Peyer's patch (tissue), 4 donors: ENCODE data around the gene CBX8. TPM values are rescaled to one million over a fixed set of nuclear protein-coding genes. Genes with fewer than 3 reads are reported as not detected.
A peak's percentile ranks its signal among the peaks of the same experiment; 100 is the strongest.

Experiments
- DNase-seq, 3 donors: peaks; one replicate each; pipeline ENCODE4 v3.0.0-alpha.2; 2017 to 2019
- H3K27ac ChIP-seq, 4 donors: fragments of 200-600 bp; sonication (generic); one replicate each; pipeline ENCODE4 v1.5.1; 2016 to 2019
- H3K27me3 ChIP-seq, 2 donors: fragments of 200-600 bp; sonication (generic); one replicate each; pipeline ENCODE4 v1.5.1; 2019
- H3K36me3 ChIP-seq, 3 donors: fragments of 200-600 bp; sonication (generic); one replicate each; pipeline ENCODE4 v1.5.1; 2016 to 2019
- H3K4me1 ChIP-seq, 4 donors: fragments of 200-600 bp; sonication (generic); one replicate each; pipeline ENCODE4 v1.5.1; 2016 to 2019
- H3K4me3 ChIP-seq, 4 donors: fragments of 200-600 bp; sonication (generic); 1 replicate in 3 of 4; 2 replicates in 1 of 4; pipeline ENCODE4 v1.5.1; 2016 to 2019; ENCODE audit warnings: mild to moderate bottlenecking in 1 of 4
- H3K9me3 ChIP-seq, 4 donors: fragments of 200-600 bp; sonication (generic); one replicate each; pipeline ENCODE4 v1.5.1; 2016 to 2019; ENCODE audit warnings: mild to moderate bottlenecking in 1 of 4
- CTCF ChIP-seq, 6 experiments: fragments of 450-650 bp in 4 of 6; fragments of 200-600 bp in 2 of 6; sonication (generic) in 1 of 6; IDR thresholded peaks; one replicate each; pipeline ENCODE4 v1.5.1; 2017 to 2019; ENCODE audit warnings: antibody characterized with exemption in 6 of 6, mild to moderate bottlenecking in 3 of 6, moderate library complexity in 1 of 6
- POLR2A ChIP-seq, 2 donors: fragments of 450-650 bp; IDR thresholded peaks; one replicate each; pipeline ENCODE4 v1.5.1; 2017; ENCODE audit warnings: antibody characterized with exemption in 2 of 2, mild to moderate bottlenecking in 2 of 2, moderate library complexity in 2 of 2
- total RNA-seq, 4 donors: library from RNA; depleted of rRNA; stranded (reverse); fragments of >200 nt; gene quantifications; one replicate each; pipeline ENCODE4 v1.1.0, GENCODE V29; 2016

CBX8 gene
- total RNA-seq, 4 donors from 2014 or later = 2.5 to 14.9 (median 3.5) TPM

DNA sequence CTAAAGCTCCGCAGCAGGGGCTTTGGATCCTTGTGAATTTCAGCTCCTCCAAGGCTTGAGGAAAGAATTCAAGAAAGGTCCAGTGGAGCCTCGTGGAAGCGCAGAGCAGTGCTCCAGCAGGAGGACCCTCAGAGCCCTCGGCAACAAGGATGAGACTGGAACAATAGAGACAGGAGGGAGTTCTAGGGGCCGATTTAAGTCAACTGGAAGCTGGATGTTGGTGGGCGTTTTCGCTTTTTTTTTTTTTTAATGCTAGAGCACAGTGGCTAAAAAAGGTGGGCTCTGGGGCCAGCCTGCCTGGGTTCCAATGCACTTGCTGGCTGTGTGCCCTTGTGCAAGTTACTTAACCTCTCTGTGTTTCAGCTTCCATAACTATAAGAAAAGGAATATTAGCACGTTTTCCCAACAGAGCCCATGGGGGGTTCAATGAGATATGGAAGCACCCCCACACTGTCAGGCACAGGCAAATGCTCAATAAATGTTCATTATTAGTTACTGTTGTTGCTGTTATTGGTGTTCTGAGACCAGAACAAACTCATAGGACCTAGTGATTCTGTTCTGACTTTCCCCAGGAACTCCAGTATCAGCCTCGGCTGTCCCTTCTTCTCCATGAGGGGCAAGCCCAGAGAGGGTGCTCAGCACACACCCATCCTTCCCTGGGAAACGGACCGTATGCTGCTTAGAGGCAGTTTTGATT lies 5.3 kb upstream of the CBX8 start:
- Histone ChIP-seq H3K4me1 (peaks cover 6 to 55% (median 21%) of the 10 kb centered on the region in 4 donors), H3K4me3 (no peak overlapping the region), H3K27me3 (peaks cover 7 to 95% of the 10 kb centered on the region in 2 donors), H3K27ac (no peak overlapping the region), H3K36me3 (no peaks in the 10 kb centered on the region), H3K9me3 (peaks cover 0 to 36% (median 0%) of the 10 kb centered on the region in 4 donors)
- TF ChIP-seq CTCF (IDR thresholded peaks at IDR 0.05) (no peak), POLR2A (IDR thresholded peaks at IDR 0.05) (no peak)
- no peak for DNase-seq

- peak in 1 of 3 donors; percentile 64 for DNase-seq
- Histone ChIP-seq H3K9me3 (peaks cover 0 to 36% (median 0%) of the 10 kb centered on the region in 4 donors), H3K4me3 (peak overlapping the region in 2 of 4 donors; percentile 32 to 41)
Measured at GRCh38 chr17:79801156-79802038, 4.5 kb upstream of the CBX8 start.

DNA sequence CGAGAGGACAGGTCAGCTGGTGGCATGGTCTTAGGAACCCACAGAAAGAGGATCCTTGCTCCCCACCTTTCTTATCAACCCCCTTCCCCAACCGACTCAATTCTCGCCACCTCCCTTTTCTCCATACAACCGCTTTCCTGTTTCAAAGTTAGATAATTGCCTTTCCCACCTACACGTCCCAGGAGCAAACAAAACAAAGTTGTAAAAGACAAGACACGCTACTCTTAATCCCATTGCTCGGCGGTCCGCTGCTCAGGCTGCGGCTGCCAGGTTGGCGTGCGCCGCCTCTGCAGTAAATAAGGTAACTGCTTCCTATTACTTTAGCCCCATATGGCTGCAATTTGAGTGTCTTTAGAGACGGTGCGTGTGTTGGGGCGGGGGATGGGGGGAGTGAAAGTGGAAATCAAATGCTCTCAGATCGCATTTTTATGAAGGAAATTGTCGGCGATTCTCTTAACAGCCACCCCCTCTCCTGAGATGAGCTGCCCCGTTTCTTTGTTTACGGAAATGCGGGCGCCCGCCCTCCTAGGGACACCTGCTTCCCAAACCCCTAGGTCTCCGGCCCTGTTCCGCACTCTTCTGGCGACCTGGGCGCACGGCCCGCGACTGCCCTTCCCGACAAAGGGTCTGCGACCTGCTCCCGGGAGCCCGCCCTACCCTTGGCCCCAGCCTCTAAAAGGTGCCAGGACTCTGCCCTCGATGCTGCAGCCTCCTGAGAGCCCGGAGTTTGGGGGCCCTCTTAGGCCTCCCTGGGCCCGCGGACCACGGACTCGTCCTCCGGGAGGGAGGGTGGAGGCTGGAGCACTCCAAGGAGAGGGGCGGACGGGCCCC lies 3.7 kb upstream of the CBX8 start:
- Histone ChIP-seq H3K9me3 (peaks cover 0 to 36% (median 0%) of the 10 kb centered on the region in 4 donors), H3K27ac (no peak overlapping the region), H3K36me3 (no peaks in the 10 kb centered on the region), H3K27me3 (peaks cover 7 to 79% of the 10 kb centered on the region in 2 donors), H3K4me3 (peak overlapping the region in 2 of 4 donors; percentile 32 to 41), H3K4me1 (peaks cover 6 to 64% (median 29%) of the 10 kb centered on the region in 4 donors)
- peak in 1 of 3 donors; percentile 66 for DNase-seq
- TF ChIP-seq POLR2A (IDR thresholded peaks at IDR 0.05) = no peak
- TF ChIP-seq CTCF (IDR thresholded peaks at IDR 0.05) = no peak

More at GRCh38 chr17:79801156-79802038, 4.5 kb upstream of the CBX8 start:
- TF ChIP-seq POLR2A (IDR thresholded peaks at IDR 0.05) = no peak
- TF ChIP-seq CTCF (IDR thresholded peaks at IDR 0.05) = no peak
- peaks cover 6 to 57% (median 22%) of the 10 kb centered on the region in 4 donors for H3K4me1 ChIP-seq
- no peak overlapping the region for H3K27ac ChIP-seq
- no peaks in the 10 kb centered on the region for H3K36me3 ChIP-seq
- peaks cover 7 to 88% of the 10 kb centered on the region in 2 donors for H3K27me3 ChIP-seq

- Histone ChIP-seq H3K36me3 (peaks cover 0 to 3% (median 0%) of the 10 kb centered on the region in 3 donors), H3K27me3 (peaks cover 7 to 71% of the 10 kb centered on the region in 2 donors), H3K4me3 (peak overlapping the region in 1 of 4 donors; percentile 41), H3K4me1 (peaks cover 6 to 64% (median 29%) of the 10 kb centered on the region in 4 donors), H3K9me3 (peaks cover 0 to 36% (median 0%) of the 10 kb centered on the region in 4 donors), H3K27ac (no peak overlapping the region)
- DNase-seq = no peak
- TF ChIP-seq CTCF (IDR thresholded peaks at IDR 0.05) (no peak), POLR2A (IDR thresholded peaks at IDR 0.05) (no peak)
Measured at GRCh38 chr17:79799538-79800324, 2.9 kb upstream of the CBX8 start.
